Activated CD4-positive, alpha-beta T cell treated with anti-CD3 and anti-CD28 coated beads for 4 hours (primary cell): Measurements from ENCODE around the gene KRAS.

Experiments used
- DNase-seq, 2 donors: peaks; one replicate each; pipeline ENCODE4 v3.0.0-alpha.2; 2020

The KRAS gene

DNA sequence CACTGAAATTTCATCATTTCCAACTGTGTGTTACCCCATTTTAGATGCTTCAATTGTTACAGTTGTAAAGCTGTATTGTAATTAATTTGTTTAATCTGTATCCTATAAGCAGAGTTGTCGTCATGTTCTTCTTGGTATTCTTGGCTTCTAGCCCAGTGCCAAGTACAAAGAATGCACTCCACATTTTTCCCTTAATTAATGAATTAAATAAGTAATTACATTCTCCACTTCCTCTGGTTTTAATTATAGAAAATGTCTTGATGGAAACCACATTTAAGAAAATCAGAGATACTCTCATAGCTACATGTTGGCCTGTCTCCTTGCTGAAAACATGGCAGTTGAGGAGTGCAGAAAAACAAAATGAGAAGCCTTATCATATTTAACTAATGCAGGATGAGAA lies 56.5 kb downstream of the KRAS start:
- no peak for DNase-seq

DNA sequence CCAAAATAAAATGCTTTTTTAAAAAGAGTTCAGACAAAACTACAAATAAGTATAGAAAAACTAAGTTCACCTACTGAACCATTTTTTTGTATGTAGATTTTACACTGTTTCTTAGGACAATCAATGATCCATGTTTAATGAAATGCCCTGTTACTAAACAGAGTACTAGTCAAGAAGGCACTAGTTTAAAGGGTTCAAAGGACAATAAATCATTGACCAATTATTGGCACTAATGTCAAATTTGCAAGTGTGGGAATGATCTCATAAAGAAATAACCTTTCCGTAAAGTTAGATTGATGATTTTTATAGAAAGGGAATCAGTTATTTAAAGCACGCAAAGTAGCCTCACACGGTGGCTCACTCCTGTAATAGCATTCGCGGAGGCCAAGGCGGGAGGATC lies 59.9 kb downstream of the KRAS start:
- DNase-seq, result no peak

DNA sequence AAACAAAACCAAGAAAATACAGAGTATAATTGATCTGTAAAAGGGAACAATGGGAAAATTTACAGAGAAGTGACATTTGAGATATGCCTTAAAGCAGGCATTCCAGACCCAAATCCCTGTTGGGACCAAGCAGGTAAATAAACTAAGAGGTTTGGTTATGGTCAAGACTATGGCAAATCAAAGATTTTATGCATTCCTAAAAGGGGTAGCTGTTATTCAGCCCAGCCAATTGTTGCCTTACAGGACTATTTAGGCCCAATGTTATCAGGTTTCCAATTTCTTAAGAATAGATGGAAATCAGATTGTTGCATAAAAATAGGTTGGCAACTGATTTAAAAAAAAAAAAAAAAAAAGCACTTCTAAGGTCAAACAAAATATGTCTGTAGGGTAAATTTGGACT lies 61.1 kb downstream of the KRAS start:
- no peak for DNase-seq

DNA sequence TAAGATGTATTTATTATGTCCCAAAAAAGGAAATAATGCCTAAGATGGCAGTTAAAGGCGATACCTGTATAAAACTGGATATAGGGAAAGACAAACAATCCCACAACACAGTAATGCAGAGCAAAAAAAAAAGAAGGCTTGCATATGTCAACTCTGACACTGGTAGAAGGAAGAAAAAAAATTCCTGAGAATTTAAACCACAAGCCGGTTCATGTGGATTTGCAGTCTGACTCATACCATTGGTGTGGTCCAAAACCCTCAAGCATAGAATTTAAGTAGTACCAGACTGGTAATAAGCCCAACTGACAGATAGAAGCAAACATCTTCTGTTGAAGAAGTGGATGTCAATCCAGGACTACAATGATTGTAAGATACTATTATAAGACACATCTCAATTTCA lies 62.9 kb downstream of the KRAS start:
- DNase-seq, result no peak

DNA sequence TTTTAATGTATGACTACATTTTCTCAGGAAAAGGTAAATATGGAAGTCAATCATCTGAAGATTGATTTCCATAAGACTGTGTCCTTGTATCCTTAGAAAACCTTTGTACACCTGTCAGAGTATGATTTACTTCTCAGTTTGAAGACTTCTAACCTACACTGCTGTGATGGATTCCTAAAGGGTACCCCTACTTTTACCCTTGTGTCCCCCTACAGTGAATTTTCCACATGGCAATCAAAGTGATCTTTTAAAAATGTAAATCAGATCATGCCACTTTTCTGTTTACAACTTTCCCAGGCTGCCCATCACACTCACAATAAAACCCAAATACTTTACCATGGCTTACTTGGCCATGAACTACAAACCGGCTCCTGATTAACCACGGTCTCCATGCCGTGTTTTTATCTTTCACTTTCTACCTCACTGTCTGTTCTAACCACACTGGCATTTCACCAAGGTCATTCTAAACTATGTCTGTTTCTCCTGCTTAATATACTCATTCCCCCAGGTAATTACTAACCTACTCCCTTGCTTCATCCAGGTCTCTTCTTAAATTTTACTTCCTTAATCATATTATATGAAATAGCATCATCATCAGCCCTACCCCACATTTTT lies 63.8 kb downstream of the KRAS start:
- DNase-seq, result peak in 1 of 2 donors; percentile 7

DNA sequence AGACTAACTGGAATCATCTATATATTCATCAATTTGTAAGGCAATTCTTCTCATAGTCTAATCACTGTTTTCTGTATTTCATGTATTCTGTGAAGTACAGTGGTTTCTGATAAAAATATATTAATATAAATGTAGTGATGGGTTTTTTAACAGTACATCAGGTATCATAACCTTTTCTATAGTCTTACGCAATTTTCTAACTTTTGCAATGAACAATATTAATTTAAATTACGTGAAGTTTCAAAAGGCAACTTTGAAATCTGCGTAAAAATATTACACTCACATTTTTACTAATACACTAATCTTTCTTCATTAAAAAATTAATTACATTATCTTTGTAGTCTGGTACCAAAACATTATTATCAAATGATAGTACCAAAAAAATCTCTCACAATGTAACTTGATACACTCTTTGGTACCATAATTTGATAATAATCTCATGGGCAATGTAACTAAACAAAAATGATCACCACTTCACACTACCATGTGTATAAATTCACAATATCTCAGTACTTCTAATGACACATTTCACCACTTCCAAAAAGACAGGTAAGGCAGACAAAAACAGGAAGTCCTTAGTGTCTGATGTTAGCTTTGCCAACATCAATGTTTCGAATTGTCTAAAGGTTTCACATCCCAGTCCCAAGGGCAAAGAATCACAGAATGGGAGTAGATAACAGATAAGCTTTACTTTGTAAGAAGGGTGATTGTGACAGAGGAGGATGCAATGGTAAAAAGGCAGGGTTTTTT lies 64.5 kb downstream of the KRAS start:
- DNase-seq, result no peak

DNA sequence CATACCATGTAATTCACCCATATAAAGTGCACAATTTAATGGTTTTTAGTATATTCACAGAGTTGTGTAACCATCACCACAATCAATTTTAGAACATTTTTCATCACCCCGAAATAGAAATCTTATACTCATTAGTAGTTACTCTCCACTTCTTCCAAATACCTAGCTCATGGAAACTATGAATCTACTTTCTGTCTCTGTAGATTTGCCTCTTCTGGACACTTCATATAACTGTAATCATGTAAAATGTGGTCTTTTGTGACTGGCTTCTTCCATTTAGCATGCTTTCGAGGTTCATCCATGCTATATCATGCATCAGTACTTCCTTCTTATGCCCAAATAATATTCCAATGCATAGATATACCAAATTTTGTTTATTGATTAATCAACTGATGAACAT lies 66.6 kb downstream of the KRAS start:
- no peak for DNase-seq

DNA sequence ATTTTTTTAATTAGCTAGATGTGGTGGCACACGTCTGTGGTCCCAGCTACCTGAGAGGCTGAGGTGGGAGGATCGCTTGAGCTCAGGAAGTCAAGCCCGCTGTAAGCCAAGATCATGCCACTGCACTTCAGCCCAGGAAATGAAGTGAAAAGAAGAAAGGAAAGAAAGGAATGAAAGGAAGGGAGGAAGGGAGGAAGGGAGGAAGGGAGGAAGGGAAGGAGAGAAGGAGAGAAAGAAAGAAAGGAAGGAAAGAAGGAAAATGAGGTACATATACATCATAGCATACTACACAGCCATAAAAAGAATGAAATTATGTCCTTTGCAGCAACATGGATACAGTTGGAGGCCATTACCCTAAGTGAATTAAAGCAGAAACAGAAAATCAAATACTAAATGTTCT lies 68.0 kb downstream of the KRAS start:
- DNase-seq, result no peak

DNA sequence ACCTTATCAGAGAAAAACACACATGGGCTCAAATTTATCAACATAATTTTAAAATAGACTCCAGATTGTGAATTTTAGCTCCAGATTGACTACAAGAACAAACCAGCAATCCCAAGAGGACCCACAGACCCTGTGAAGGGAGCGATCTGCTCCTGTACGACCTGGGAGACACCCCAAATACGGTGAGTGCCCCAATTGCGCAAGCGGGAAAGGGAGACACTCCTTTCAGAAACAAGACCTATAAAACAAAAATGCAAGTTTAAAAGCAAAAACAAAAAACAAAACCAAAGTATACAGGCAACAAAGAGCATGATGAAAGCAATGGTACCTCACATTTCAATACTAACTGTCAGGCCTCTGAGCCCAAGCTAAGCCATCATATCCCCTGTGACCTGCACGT lies 87.9 kb downstream of the KRAS start:
- no peak for DNase-seq

DNA sequence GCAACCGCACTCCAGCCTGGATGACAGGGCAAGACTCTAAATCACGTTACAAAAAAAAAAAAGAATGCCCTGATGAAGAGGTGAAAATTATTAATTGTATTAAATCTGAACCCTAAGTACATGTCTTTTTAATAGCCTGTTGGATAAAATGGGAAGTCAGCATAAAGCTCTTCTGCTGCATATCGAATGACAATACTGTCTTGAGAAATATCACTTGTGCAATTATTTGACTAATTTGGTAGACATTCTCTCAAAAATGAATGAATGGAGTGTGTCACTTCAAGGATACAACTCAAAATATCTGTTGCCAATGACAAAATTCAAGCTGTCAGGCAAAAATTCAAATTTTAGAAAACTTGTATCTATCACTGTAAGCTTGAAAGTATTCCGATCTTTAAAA lies 94.7 kb downstream of the KRAS start:
- no peak for DNase-seq

DNA sequence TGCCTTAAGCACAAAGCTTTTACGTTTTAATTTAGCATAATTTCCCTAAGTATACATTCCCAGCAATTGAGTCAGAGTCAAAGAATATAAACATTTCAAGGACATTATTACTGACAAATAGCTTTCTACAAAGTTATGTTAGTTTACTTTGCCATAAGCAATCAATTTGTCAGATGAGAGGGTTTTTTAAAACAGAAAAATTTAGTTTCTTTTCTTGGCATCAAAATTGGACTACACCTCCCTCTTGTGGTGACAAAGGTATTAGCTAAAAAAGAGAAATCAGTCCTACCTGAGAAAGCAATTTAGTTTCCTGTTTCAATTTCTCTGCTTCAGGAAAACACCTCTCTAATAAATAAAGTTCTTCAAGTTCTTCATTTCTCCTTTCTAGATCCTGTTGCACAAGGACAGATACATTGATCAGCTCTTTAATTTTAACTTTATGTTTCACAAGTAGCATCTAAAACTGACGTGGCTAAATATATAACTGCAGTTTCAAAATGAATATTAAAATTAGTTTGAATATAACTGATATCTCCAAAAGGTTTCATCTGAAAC lies 95.6 kb downstream of the KRAS start:
- no peak for DNase-seq
